ENCODE data around the gene STK25. TPM values are rescaled to one million over a fixed set of nuclear protein-coding genes. Genes with fewer than 3 reads are reported as not detected.
A peak's percentile ranks its signal among the peaks of the same experiment; 100 is the strongest.

STK25 gene
- total RNA-seq, 1 experiment from 2014 or later: 79.5 TPM

- no peak overlapping the region for H3K4me2 ChIP-seq (ENCODE audit: low read depth, low read length, poor library complexity, severe bottlenecking)
- no peak overlapping the region for H3K27ac ChIP-seq (ENCODE audit: low read length)
- H3K36me3 ChIP-seq (ENCODE audit: insufficient read depth, low read length): no peaks in the 10 kb centered on the region
- no peaks in the 10 kb centered on the region for H3K79me2 ChIP-seq (ENCODE audit: low read length)
- no peaks in the 10 kb centered on the region for H4K20me1 ChIP-seq (ENCODE audit: insufficient read depth, low read depth, low read length)
- H3K9ac ChIP-seq (ENCODE audit: low read length): no peak overlapping the region
- H3K4me1 ChIP-seq (ENCODE audit: low read length): peaks cover 7% of the 10 kb centered on the region
- no peak overlapping the region for H2AFZ ChIP-seq (ENCODE audit: low read length)
- no peaks in the 10 kb centered on the region for H3K27me3 ChIP-seq (ENCODE audit: low read length)
- DNase-seq: no peak
- no peak overlapping the region for H3K4me3 ChIP-seq (ENCODE audit: low read length)
- H3K9me3 ChIP-seq (ENCODE audit: low read length): peaks cover 3% of the 10 kb centered on the region; the same call in 1 of the 2 replicates
- H3K9me2 ChIP-seq (replicated peaks; ENCODE audit: insufficient read depth, low read length): no peaks in the 10 kb centered on the region
Observed at GRCh38 chr2:241517297-241517696, 8.9 kb upstream of the STK25 start.

- Histone ChIP-seq H3K27ac (ENCODE audit: low read length) (no peak overlapping the region), H3K4me2 (ENCODE audit: low read depth, low read length, poor library complexity, severe bottlenecking) (no peak overlapping the region), H3K9ac (ENCODE audit: low read length) (no peak overlapping the region), H3K79me2 (ENCODE audit: low read length) (no peaks in the 10 kb centered on the region), H4K20me1 (ENCODE audit: insufficient read depth, low read depth, low read length) (no peaks in the 10 kb centered on the region), H3K4me3 (ENCODE audit: low read length) (no peak overlapping the region), H3K27me3 (ENCODE audit: low read length) (no peaks in the 10 kb centered on the region), H3K4me1 (ENCODE audit: low read length) (peaks cover 7% of the 10 kb centered on the region), H2AFZ (ENCODE audit: low read length) (no peak overlapping the region), H3K36me3 (ENCODE audit: insufficient read depth, low read length) (no peaks in the 10 kb centered on the region), H3K9me3 (ENCODE audit: low read length) (peaks cover 3% of the 10 kb centered on the region; the same call in 1 of the 2 replicates), H3K9me2 (replicated peaks; ENCODE audit: insufficient read depth, low read length) (no peaks in the 10 kb centered on the region)
- no peak for DNase-seq
Observed at GRCh38 chr2:241516520-241516965, 8.2 kb upstream of the STK25 start.

DNA sequence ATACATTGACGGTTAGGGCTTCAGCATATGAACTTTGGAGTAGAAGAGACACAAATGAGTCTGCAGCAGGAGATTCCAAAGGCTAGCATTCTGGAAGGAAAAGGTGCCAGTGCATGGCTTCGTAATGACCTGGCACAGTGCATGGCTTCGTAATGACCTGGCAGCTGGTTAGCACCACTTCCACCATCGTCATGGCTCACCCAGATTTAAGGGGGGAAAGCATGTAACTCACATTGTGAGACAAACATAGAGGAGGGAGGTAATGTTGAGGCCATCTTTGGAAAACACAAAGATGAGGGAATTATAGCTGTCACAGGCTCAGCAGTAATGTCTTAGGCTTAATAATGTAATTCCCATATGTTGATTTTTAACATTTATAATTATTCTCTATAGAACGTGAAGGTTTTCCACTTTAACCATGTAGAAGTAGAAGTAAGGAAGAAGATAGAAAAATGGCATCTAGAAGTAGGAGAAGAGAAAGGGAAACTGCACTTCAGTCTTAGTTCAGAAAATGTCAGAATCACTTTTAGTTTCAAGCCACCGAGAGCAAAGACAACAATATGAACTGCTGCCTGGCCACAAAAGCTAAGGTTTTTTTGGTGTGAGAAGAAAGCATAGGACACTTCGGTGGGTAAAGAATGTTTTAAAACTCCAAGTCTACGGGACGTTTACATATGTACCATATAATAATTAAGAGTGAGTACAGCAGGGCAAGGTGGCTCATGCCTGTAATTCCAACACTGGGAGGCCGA lies 6.8 kb upstream of the STK25 start:
- H3K9me3 ChIP-seq (ENCODE audit: low read length): peaks cover 3% of the 10 kb centered on the region; the same call in 1 of the 2 replicates
- no peaks in the 10 kb centered on the region for H4K20me1 ChIP-seq (ENCODE audit: insufficient read depth, low read depth, low read length)
- H3K79me2 ChIP-seq (ENCODE audit: low read length): no peaks in the 10 kb centered on the region
- no peak for DNase-seq
- H3K36me3 ChIP-seq (ENCODE audit: insufficient read depth, low read length): no peaks in the 10 kb centered on the region
- no peaks in the 10 kb centered on the region for H3K27me3 ChIP-seq (ENCODE audit: low read length)
- no peak overlapping the region for H3K4me2 ChIP-seq (ENCODE audit: low read depth, low read length, poor library complexity, severe bottlenecking)
- H3K4me3 ChIP-seq (ENCODE audit: low read length): no peak overlapping the region
- no peaks in the 10 kb centered on the region for H3K9me2 ChIP-seq (replicated peaks; ENCODE audit: insufficient read depth, low read length)
- no peak overlapping the region for H3K9ac ChIP-seq (ENCODE audit: low read length)
- no peak overlapping the region for H3K27ac ChIP-seq (ENCODE audit: low read length)
- H3K4me1 ChIP-seq (ENCODE audit: low read length): peaks cover 7% of the 10 kb centered on the region
- no peak overlapping the region for H2AFZ ChIP-seq (ENCODE audit: low read length)

DNA sequence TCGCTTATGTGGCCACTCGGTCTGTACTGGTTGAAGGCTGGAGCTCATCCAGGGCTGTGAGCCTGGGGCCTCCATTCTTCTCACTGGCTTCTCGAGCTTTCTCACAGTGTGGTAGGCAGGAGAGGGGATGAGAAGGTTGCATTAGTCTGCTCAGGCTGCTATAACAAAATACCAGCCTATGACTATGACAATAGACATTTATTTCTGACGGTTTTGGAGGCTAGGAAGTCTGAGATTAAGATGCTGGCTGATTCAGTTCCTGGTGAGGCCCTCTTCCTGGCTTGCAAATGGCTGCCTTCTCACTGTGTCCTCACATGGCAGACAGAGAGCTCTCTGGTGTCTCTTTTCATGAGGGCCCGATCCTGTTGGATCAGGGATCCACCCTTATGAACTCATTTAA lies 6.2 kb upstream of the STK25 start:
- H3K9me2 ChIP-seq (replicated peaks; ENCODE audit: insufficient read depth, low read length): no peaks in the 10 kb centered on the region
- no peak overlapping the region for H3K4me2 ChIP-seq (ENCODE audit: low read depth, low read length, poor library complexity, severe bottlenecking)
- no peak overlapping the region for H3K9ac ChIP-seq (ENCODE audit: low read length)
- no peak overlapping the region for H3K4me3 ChIP-seq (ENCODE audit: low read length)
- no peak for DNase-seq
- H3K36me3 ChIP-seq (ENCODE audit: insufficient read depth, low read length): no peaks in the 10 kb centered on the region
- no peaks in the 10 kb centered on the region for H3K79me2 ChIP-seq (ENCODE audit: low read length)
- peaks cover 7% of the 10 kb centered on the region for H3K4me1 ChIP-seq (ENCODE audit: low read length)
- H3K27ac ChIP-seq (ENCODE audit: low read length): no peak overlapping the region
- no peaks in the 10 kb centered on the region for H4K20me1 ChIP-seq (ENCODE audit: insufficient read depth, low read depth, low read length)
- H3K27me3 ChIP-seq (ENCODE audit: low read length): no peaks in the 10 kb centered on the region
- H2AFZ ChIP-seq (ENCODE audit: low read length): no peak overlapping the region
- H3K9me3 ChIP-seq (ENCODE audit: low read length): peaks cover 3% of the 10 kb centered on the region; the same call in 1 of the 2 replicates

DNA sequence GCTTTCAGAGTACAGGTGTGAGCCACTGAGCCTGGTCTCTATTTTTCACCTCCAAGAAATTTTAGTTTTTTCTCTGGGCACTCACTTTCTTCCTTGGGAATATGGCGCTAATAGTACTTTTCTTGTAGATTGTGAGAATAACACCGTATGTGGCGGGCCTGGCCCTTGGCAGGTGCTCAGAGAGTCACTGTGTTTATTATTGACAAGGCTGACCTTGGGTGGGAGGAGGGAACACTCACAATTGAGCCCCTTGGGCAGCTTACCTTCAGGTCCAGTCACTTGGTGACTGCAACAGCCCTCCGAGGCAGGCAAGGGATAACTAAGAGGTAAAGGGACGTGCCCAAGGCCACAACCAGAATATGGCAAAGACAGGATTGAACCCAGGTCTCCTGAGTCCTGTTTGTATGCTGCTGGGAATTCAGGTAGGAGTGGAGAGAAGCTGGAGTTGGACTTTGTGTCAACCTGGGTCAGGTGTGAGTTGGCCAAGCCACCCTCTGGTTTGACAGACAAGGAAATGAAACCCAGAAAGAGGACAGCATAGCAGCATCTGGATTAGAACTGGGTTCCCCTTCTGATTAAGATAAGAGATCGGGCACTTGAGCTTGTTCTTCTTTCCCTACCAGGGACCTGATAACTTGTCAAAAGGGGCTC lies 2.8 kb upstream of the STK25 start:
- no peak overlapping the region for H3K27ac ChIP-seq (ENCODE audit: low read length)
- H3K4me3 ChIP-seq (ENCODE audit: low read length): no peak overlapping the region
- H4K20me1 ChIP-seq (ENCODE audit: insufficient read depth, low read depth, low read length): no peaks in the 10 kb centered on the region
- peaks cover 19% of the 10 kb centered on the region for H3K79me2 ChIP-seq (ENCODE audit: low read length)
- H3K4me1 ChIP-seq (ENCODE audit: low read length): peaks cover 11% of the 10 kb centered on the region
- H3K4me2 ChIP-seq (ENCODE audit: low read depth, low read length, poor library complexity, severe bottlenecking): no peak overlapping the region
- H3K27me3 ChIP-seq (ENCODE audit: low read length): no peaks in the 10 kb centered on the region
- H2AFZ ChIP-seq (ENCODE audit: low read length): no peak overlapping the region
- H3K9ac ChIP-seq (ENCODE audit: low read length): no peak overlapping the region
- DNase-seq: no peak
- no peaks in the 10 kb centered on the region for H3K36me3 ChIP-seq (ENCODE audit: insufficient read depth, low read length)
- H3K9me3 ChIP-seq (ENCODE audit: low read length): no peaks in the 10 kb centered on the region
- H3K9me2 ChIP-seq (replicated peaks; ENCODE audit: insufficient read depth, low read length): no peaks in the 10 kb centered on the region

DNA sequence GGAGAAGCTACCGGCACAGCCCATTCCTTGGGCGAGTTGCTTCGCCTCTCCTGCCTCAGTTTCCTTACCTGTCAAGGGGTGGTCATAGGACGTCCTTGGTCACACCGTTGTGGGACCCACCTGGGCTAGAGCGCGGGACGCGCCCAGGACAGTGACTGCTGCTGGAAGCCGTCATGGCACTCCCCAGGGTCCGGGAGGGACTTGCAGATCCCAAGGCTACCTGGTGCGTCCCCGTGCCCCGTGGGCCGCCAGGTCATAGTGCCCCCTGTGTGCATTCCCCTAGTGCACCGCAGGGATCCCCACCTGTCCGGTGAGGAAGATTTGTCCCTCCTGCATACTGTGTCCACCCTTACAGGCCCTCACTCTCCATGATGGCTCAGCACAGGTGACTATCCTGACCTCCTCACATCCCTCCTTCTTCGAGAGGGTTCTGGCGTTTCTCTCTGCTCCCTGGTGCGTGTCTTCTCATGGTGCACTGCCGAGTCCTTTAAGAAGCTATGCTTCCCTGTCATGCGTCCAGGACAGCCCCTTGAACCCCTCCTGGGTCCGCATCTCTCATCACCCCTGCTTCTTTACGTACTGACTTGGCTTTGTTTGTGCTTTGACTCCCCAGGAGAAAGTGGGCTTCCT lies 886 bp upstream of the STK25 start:
- H3K36me3 ChIP-seq (ENCODE audit: insufficient read depth, low read length): no peaks in the 10 kb centered on the region
- no peak overlapping the region for H3K4me2 ChIP-seq (ENCODE audit: low read depth, low read length, poor library complexity, severe bottlenecking)
- H3K4me3 ChIP-seq (ENCODE audit: low read length): 0 out of 2 replicates have a peak overlapping the region, but pooled peaks have one; percentile 15
- no peaks in the 10 kb centered on the region for H3K9me2 ChIP-seq (replicated peaks; ENCODE audit: insufficient read depth, low read length)
- no peak overlapping the region for H3K27ac ChIP-seq (ENCODE audit: low read length)
- H4K20me1 ChIP-seq (ENCODE audit: insufficient read depth, low read depth, low read length): no peaks in the 10 kb centered on the region
- no peak overlapping the region for H3K9ac ChIP-seq (ENCODE audit: low read length)
- no peak for DNase-seq
- no peaks in the 10 kb centered on the region for H3K9me3 ChIP-seq (ENCODE audit: low read length)
- peak overlapping the region; percentile 75; the same call in 1 of the 2 replicates for H2AFZ ChIP-seq (ENCODE audit: low read length)
- no peaks in the 10 kb centered on the region for H3K27me3 ChIP-seq (ENCODE audit: low read length)
- H3K79me2 ChIP-seq (ENCODE audit: low read length): peaks cover 36% of the 10 kb centered on the region
- H3K4me1 ChIP-seq (ENCODE audit: low read length): peaks cover 11% of the 10 kb centered on the region

DNA sequence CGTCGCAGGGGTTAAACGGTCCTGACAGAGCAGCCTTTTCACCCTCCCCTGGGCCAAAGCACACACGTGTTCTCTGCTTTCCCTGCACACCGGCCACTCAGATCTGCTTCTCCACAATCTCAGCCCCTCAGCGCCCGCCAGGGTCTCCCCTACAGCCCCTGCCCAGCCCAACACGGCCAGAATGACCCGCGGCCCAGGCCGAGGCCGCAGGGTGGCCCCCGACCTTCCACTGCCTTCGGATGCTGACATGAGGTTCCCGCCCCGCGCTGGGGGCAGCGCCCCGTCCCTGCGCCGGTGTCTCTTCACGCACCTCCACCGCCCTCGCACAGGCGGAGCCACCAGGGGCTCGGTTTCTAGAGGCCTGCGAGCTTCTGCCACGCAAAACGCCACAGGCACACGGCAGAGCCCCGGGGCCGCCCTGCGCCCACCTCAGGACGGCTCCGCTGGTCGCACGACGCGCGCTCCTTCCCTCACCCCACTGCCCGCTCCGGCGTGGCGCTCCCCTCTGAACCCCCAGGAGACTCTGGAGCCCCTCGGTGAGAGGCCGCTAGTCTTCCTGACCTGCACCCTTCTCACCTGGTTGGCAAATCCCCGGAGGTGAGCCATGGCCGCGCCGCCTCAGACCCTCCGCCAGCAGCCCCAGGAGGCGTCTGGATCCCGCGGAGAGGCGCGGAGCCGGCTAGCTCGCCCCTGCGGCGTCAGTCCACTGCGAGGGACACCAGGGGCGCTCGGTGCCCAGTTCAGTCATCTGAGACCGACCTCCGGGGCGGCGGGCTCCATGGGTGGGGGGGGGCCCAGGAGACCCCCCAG lies 749 bp downstream of the STK25 start:
- peak overlapping the region; percentile 99 for H3K4me3 ChIP-seq (ENCODE audit: low read length)
- no peaks in the 10 kb centered on the region for H3K36me3 ChIP-seq (ENCODE audit: insufficient read depth, low read length)
- H3K27ac ChIP-seq (ENCODE audit: low read length): peak overlapping the region; percentile 47; the same call in 1 of the 2 replicates
- DNase-seq: peak; percentile 64
- H3K79me2 ChIP-seq (ENCODE audit: low read length): peaks cover 43% of the 10 kb centered on the region
- peaks cover 11% of the 10 kb centered on the region for H3K4me1 ChIP-seq (ENCODE audit: low read length)
- H3K4me2 ChIP-seq (ENCODE audit: low read depth, low read length, poor library complexity, severe bottlenecking): peak overlapping the region; percentile 99
- H3K9me3 ChIP-seq (ENCODE audit: low read length): no peaks in the 10 kb centered on the region
- no peaks in the 10 kb centered on the region for H3K9me2 ChIP-seq (replicated peaks; ENCODE audit: insufficient read depth, low read length)
- peak overlapping the region; percentile 95 for H3K9ac ChIP-seq (ENCODE audit: low read length)
- H2AFZ ChIP-seq (ENCODE audit: low read length): no peak overlapping the region; the same call in 1 of the 2 replicates
- no peaks in the 10 kb centered on the region for H3K27me3 ChIP-seq (ENCODE audit: low read length)
- H4K20me1 ChIP-seq (ENCODE audit: insufficient read depth, low read depth, low read length): no peaks in the 10 kb centered on the region
